HL-60 (cell line): ENCODE results near the gene TFF3.

Source experiments
- CTCF ChIP-seq: IDR thresholded peaks from one replicate; pipeline ENCODE4 v1.5.1; 2011; ENCODE audit warnings: low read length, control low read depth, inconsistent platforms; ENCODE audit not compliant: insufficient read depth
- GABPA ChIP-seq: IDR thresholded peaks from 2 replicates; pipeline ENCODE4 v1.6.1; 2012; ENCODE audit warnings: low read depth
- POLR2AphosphoS5 ChIP-seq: IDR thresholded peaks from 2 replicates; pipeline ENCODE4 v1.6.1; 2012; ENCODE audit warnings: low read depth
- REST ChIP-seq: IDR thresholded peaks from 2 replicates; pipeline ENCODE4 v1.6.1; 2012; ENCODE audit warnings: low read depth; ENCODE audit not compliant: insufficient replicate concordance
- SPI1 ChIP-seq: IDR thresholded peaks from 2 replicates; pipeline ENCODE4 v1.6.1; 2012; ENCODE audit warnings: low read depth, mild to moderate bottlenecking, borderline replicate concordance

- TF ChIP-seq CTCF (no peak), POLR2AphosphoS5 (no peak), GABPA (no peak), REST (no peak), SPI1 (no peak)
Observed at GRCh38 chr21:42343556-42343955, 28.3 kb upstream of the TFF3 start.
